Thyroid gland (tissue), 4 donors: Measurements from ENCODE around the gene PLCH1.

ENCODE experiments used
- CTCF ChIP-seq, 6 experiments: fragments of 200-600 bp in 3 of 6; fragments of 450-650 bp in 3 of 6; sonication (generic) in 3 of 6; IDR thresholded peaks; one replicate each; pipeline ENCODE4 v1.5.1; 2016 to 2019; ENCODE audit warnings: antibody characterized with exemption in 6 of 6, mild to moderate bottlenecking in 2 of 6, inconsistent platforms in 1 of 6, moderate library complexity in 1 of 6
- POLR2A ChIP-seq, 2 donors: fragments of 450-650 bp; IDR thresholded peaks; one replicate each; pipeline ENCODE4 v1.6.1; 2017; ENCODE audit warnings: antibody characterized with exemption in 2 of 2, mild to moderate bottlenecking in 2 of 2, moderate library complexity in 1 of 2

GRCh38 chr3:155785662-155786295 is 40.9 kb upstream of the PLCH1 start:
- TF ChIP-seq CTCF (IDR thresholded peaks at IDR 0.05) (no peak), POLR2A (IDR thresholded peaks at IDR 0.05) (no peak)
